Measurements from ENCODE around the gene PEX16. TPM values are rescaled to one million over a fixed set of nuclear protein-coding genes. Genes with fewer than 3 reads are reported as not detected.

PEX16 gene
- total and polyA plus RNA-seq, 9 of the 15 experiments (the other 6 are each of a cell fraction or from before 2014, with no cell fraction given) = 1.5 to 43.9 (median 14.6) TPM

- TF ChIP-seq SOX6 (IDR thresholded peaks at IDR 0.05) (peak; percentile 21; the same call in 1 of the 2 replicates), TEAD1 (CRISPR knock-in tag; IDR thresholded peaks at IDR 0.05) (peak in 1 of 2 experiments; percentile 80; a peak in 1 of 4 replicates), CBX3 (IDR thresholded peaks at IDR 0.05; ENCODE audit: borderline replicate concordance in 1 of 2, low read length in 2 of 2) (peak in 1 of 2 experiments; percentile 19; a peak in 1 of 3 replicates), TARDBP (IDR thresholded peaks at IDR 0.05) (no peak), DEAF1 (CRISPR knock-in tag; IDR thresholded peaks at IDR 0.05) (peak; percentile 84), CC2D1A (IDR thresholded peaks at IDR 0.05) (peak; percentile 83), E4F1 (CRISPR knock-in tag; IDR thresholded peaks at IDR 0.05; ENCODE audit: borderline replicate concordance) (no peak), CREM (IDR thresholded peaks at IDR 0.05; ENCODE audit: low read depth) (peak; percentile 54), ZNF41 (CRISPR knock-in tag; conservative IDR thresholded peaks at IDR 0.05) (no peak), RBM15 (IDR thresholded peaks at IDR 0.05; ENCODE audit: insufficient read depth, low read length) (no peak), ZNF398 (CRISPR knock-in tag; IDR thresholded peaks at IDR 0.05) (no peak), ATF4 (CRISPR knock-in tag; IDR thresholded peaks at IDR 0.05) (no peak)
Measured at GRCh38 chr11:45964911-45965389, 47.3 kb upstream of the PEX16 start (continued).

All from K562 (cell line).